Keratinocyte (primary cell): ENCODE results near the gene CACNG7.

Experiments used
- CTCF ChIP-seq, 3 experiments: IDR thresholded peaks in 1 of 3; conservative IDR thresholded peaks in 1 of 3; optimal IDR thresholded peaks in 1 of 3; 2 replicates in 2 of 3; 3 replicates in 1 of 3; pipeline versions ENCODE3 to v1.5.1; 2011; ENCODE audit warnings: low read length in 3 of 3, mild to moderate bottlenecking in 3 of 3, moderate library complexity in 2 of 3, control low read depth in 1 of 3, inconsistent platforms in 1 of 3; ENCODE audit not compliant: insufficient read depth in 2 of 3; ENCODE audit errors: extremely low read depth in 1 of 3
- EZH2 ChIP-seq: IDR thresholded peaks from one replicate; pipeline ENCODE4 v1.6.1; 2012; ENCODE audit warnings: inconsistent platforms, mild to moderate bottlenecking, low read length, moderate library complexity

DNA sequence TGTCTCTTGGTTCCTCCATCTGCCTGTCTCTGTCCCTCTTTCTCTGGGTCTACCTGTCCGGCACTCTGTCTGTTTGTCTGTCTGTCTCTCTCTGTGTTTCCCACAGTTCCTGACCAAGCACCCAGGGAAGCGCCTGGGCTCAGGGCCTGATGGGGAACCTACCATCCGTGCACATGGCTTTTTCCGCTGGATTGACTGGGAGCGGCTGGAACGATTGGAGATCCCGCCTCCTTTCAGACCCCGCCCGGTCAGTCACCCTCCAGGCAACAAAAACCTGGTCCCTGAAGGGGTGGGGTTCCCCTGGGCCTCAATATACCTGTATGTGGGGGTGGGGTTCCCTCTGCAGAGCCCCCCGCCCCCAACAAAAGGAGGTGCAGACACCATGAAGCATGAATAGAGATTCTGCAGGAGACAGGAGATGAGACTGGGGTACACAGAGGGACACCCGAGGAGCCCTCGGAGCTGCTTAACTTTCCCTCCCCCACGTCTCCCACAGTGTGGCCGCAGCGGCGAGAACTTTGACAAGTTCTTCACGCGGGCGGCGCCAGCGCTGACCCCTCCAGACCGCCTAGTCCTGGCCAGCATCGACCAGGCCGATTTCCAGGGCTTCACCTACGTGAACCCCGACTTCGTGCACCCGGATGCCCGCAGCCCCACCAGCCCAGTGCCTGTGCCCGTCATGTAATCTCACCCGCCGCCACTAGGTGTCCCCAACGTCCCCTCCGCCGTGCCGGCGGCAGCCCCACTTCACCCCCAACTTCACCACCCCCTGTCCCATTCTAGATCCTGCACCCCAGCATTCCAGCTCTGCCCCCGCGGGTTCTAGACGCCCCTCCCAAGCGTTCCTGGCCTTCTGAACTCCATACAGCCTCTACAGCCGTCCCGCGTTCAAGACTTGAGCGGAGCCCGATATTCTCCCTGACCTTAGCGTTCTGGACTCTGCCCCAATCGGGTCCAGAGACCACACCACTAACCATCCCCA lies 2.6 kb upstream of the CACNG7 start:
- TF ChIP-seq CTCF (optimal IDR thresholded peaks at IDR 0.05 in 1 of 3, IDR thresholded peaks at IDR 0.05 in 1 of 3, conservative IDR thresholded peaks at IDR 0.05 in 1 of 3; ENCODE audit: extremely low read depth in 1 of 3, insufficient read depth in 2 of 3, low read length in 3 of 3) (peak; percentile 57 to 92 (median 90)), EZH2 (peak; percentile 45)
